Measurements from ENCODE around the gene CHADL. TPM values are rescaled to one million over a fixed set of nuclear protein-coding genes. Genes with fewer than 3 reads are reported as not detected.

Gene CHADL
- total RNA-seq, 1 donor: 1.1 TPM

GRCh38 chr22:41226723-41227655, 13.7 kb downstream of the CHADL start:
- peaks cover 36% of the 10 kb centered on the region for H3K36me3 ChIP-seq (ENCODE audit: insufficient read depth, low read length)
- DNase-seq (ENCODE audit: insufficient read length, low spot score, missing footprints): peak; percentile 67
- H3K9me3 ChIP-seq (ENCODE audit: low read depth, low read length): no peaks in the 10 kb centered on the region
- no peaks in the 10 kb centered on the region for H3K4me1 ChIP-seq (ENCODE audit: insufficient read depth, low read length)
- no peak overlapping the region for H3K4me2 ChIP-seq (ENCODE audit: insufficient read depth, low read length)
- H3K4me3 ChIP-seq (ENCODE audit: insufficient read depth, low read length): no peak overlapping the region
- H2AFZ ChIP-seq (ENCODE audit: low read length): no peak overlapping the region
- H3K27ac ChIP-seq (ENCODE audit: low read depth, low read length): no peak overlapping the region
- no peaks in the 10 kb centered on the region for H3K27me3 ChIP-seq (ENCODE audit: insufficient read depth, low read length)
- H3K79me2 ChIP-seq (ENCODE audit: insufficient read depth, low read length): no peaks in the 10 kb centered on the region
- TF ChIP-seq, protein P1, sequence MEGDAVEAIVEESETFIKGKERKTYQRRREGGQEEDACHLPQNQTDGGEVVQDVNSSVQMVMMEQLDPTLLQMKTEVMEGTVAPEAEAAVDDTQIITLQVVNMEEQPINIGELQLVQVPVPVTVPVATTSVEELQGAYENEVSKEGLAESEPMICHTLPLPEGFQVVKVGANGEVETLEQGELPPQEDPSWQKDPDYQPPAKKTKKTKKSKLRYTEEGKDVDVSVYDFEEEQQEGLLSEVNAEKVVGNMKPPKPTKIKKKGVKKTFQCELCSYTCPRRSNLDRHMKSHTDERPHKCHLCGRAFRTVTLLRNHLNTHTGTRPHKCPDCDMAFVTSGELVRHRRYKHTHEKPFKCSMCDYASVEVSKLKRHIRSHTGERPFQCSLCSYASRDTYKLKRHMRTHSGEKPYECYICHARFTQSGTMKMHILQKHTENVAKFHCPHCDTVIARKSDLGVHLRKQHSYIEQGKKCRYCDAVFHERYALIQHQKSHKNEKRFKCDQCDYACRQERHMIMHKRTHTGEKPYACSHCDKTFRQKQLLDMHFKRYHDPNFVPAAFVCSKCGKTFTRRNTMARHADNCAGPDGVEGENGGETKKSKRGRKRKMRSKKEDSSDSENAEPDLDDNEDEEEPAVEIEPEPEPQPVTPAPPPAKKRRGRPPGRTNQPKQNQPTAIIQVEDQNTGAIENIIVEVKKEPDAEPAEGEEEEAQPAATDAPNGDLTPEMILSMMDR (IDR thresholded peaks at IDR 0.05; ENCODE audit: extremely low read depth, low read depth, low read length): no peak
- no peaks in the 10 kb centered on the region for H4K20me1 ChIP-seq (ENCODE audit: insufficient read depth, low read length)

DNA sequence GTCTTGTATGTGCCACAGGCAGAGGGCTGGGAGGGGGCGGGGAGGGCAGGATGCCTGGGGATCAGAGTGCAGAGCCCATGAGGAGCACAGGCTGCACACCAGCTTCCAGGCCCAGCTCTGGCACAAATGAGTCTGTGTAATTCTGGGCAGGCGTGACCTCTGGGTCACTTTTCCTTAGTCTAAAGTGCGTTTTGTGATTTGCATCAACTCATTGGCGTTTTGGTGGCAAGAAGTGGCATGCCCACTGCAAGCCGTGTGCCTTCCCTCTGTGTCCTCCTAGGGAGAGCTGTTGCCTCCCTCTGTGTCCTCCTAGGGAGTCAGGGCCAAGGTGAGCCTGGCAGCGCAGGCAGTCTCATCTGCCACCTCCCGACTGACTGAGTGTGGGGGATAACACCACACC, 17.2 kb downstream of the CHADL start:
- Histone ChIP-seq H3K27ac (ENCODE audit: low read depth, low read length) (no peak overlapping the region), H4K20me1 (ENCODE audit: insufficient read depth, low read length) (no peaks in the 10 kb centered on the region), H3K4me3 (ENCODE audit: insufficient read depth, low read length) (no peak overlapping the region), H3K4me1 (ENCODE audit: insufficient read depth, low read length) (no peaks in the 10 kb centered on the region), H2AFZ (ENCODE audit: low read length) (no peak overlapping the region), H3K4me2 (ENCODE audit: insufficient read depth, low read length) (no peak overlapping the region), H3K27me3 (ENCODE audit: insufficient read depth, low read length) (no peaks in the 10 kb centered on the region), H3K36me3 (ENCODE audit: insufficient read depth, low read length) (peaks cover 58% of the 10 kb centered on the region), H3K79me2 (ENCODE audit: insufficient read depth, low read length) (no peaks in the 10 kb centered on the region), H3K9me3 (ENCODE audit: low read depth, low read length) (no peaks in the 10 kb centered on the region)
- DNase-seq (ENCODE audit: insufficient read length, low spot score, missing footprints): no peak
- TF ChIP-seq, protein P1 (IDR thresholded peaks at IDR 0.05; ENCODE audit: extremely low read depth, low read depth, low read length): no peak

DNA sequence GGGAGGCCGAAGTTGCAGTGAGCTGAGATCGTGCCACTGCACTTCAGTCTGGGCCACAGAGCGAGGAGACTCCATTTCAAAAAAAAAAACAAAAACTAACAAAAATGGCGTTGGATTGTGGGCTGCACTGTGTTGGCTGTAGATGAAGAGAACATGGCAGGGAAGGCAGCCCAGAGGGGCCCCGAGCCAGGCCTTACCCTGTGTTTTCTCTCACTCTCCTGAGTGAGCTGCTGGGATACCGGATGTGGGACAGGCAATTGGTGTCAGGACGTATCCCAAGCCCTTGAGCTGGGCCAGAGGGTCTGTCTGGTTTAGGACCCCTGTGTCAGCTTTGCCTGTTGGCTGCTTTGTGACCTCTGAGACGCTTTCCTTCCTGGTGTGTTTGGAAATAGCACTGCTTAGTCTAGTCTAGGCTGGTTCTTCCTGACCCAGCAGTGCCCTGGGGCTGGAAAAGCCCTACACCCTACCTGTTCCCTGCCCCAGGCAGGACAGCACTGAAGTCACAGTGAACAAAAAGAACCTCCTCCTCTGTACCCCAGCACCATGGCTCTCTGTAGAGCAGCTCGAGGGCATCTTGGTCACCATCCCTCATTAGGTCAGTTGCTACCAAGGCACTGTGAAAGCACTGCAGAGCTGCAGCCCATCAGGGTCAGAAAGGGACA, 17.8 kb downstream of the CHADL start:
- no peak overlapping the region for H3K4me2 ChIP-seq (ENCODE audit: insufficient read depth, low read length)
- no peaks in the 10 kb centered on the region for H4K20me1 ChIP-seq (ENCODE audit: insufficient read depth, low read length)
- no peaks in the 10 kb centered on the region for H3K79me2 ChIP-seq (ENCODE audit: insufficient read depth, low read length)
- no peak overlapping the region for H3K27ac ChIP-seq (ENCODE audit: low read depth, low read length)
- peaks cover under 1% of the 10 kb centered on the region for H3K4me1 ChIP-seq (ENCODE audit: insufficient read depth, low read length)
- DNase-seq (ENCODE audit: insufficient read length, low spot score, missing footprints): peak; percentile 63
- H3K9me3 ChIP-seq (ENCODE audit: low read depth, low read length): no peaks in the 10 kb centered on the region
- H2AFZ ChIP-seq (ENCODE audit: low read length): no peak overlapping the region
- peaks cover 57% of the 10 kb centered on the region for H3K36me3 ChIP-seq (ENCODE audit: insufficient read depth, low read length)
- H3K4me3 ChIP-seq (ENCODE audit: insufficient read depth, low read length): no peak overlapping the region
- TF ChIP-seq, protein P1 (IDR thresholded peaks at IDR 0.05; ENCODE audit: extremely low read depth, low read depth, low read length): no peak
- no peaks in the 10 kb centered on the region for H3K27me3 ChIP-seq (ENCODE audit: insufficient read depth, low read length)
